ENCODE results near the gene HRH2.
"Not testable (repeated sequence)": the region's sequence is repeated elsewhere in the genome, so short reads cannot be mapped to it uniquely, and the experiment has no call there.

HRH2 gene

GRCh38 chr5:175616083-175616482 is 41.8 kb upstream of the HRH2 start:
- TF ChIP-seq CTCF (IDR thresholded peaks at IDR 0.05; ENCODE audit: control insufficient read depth, extremely low read depth, insufficient read depth) = no peak
- DNase-seq (ENCODE audit: low read depth) = no peak

GRCh38 chr5:175616527-175616926 is 41.3 kb upstream of the HRH2 start:
- not testable (repeated sequence) for H3K4me3 ChIP-seq (ENCODE audit: low read depth, low read length); DNase-seq (ENCODE audit: low read depth)

More at GRCh38 chr5:175616083-175616482, 41.8 kb upstream of the HRH2 start:
- H3K4me3 ChIP-seq (ENCODE audit: low read depth, low read length) = no peak overlapping the region

GRCh38 chr5:175617447-175617846 is 40.4 kb upstream of the HRH2 start:
- no peak overlapping the region for H3K4me3 ChIP-seq (ENCODE audit: low read depth, low read length)
- TF ChIP-seq CTCF (IDR thresholded peaks at IDR 0.05; ENCODE audit: control insufficient read depth, extremely low read depth, insufficient read depth) = no peak
- DNase-seq (ENCODE audit: low read depth) = no peak

- no peak for TF ChIP-seq CTCF (IDR thresholded peaks at IDR 0.05; ENCODE audit: control insufficient read depth, extremely low read depth, insufficient read depth)
- no peak overlapping the region for H3K4me3 ChIP-seq (ENCODE audit: low read depth, low read length)
- DNase-seq (ENCODE audit: low read depth) = no peak
These were observed 37.3 kb upstream of the HRH2 start for GRCh38 chr5:175620527-175620926.

- TF ChIP-seq CTCF (IDR thresholded peaks at IDR 0.05; ENCODE audit: control insufficient read depth, extremely low read depth, insufficient read depth) = no peak
- no peak overlapping the region for H3K4me3 ChIP-seq (ENCODE audit: low read depth, low read length)
- no peak for DNase-seq (ENCODE audit: low read depth)
These were observed 35.9 kb upstream of the HRH2 start for GRCh38 chr5:175621971-175622370.

- TF ChIP-seq CTCF (IDR thresholded peaks at IDR 0.05; ENCODE audit: control insufficient read depth, extremely low read depth, insufficient read depth) = no peak
- no peak for DNase-seq (ENCODE audit: low read depth)
- no peak overlapping the region for H3K4me3 ChIP-seq (ENCODE audit: low read depth, low read length)
These were observed 34.8 kb upstream of the HRH2 start for GRCh38 chr5:175623088-175623487.

GRCh38 chr5:175624316-175624715 is 33.6 kb upstream of the HRH2 start:
- no peak for TF ChIP-seq CTCF (IDR thresholded peaks at IDR 0.05; ENCODE audit: control insufficient read depth, extremely low read depth, insufficient read depth)
- DNase-seq (ENCODE audit: low read depth) = no peak
- H3K4me3 ChIP-seq (ENCODE audit: low read depth, low read length) = no peak overlapping the region

All from LNCaP clone FGC (cell line).